Effector memory CD8-positive, alpha-beta T cell (primary cell): ENCODE measurements around the gene UNK.

ENCODE experiments used
- ATAC-seq: fragments of 150-1000 bp; cut with Tn5 transposase; replicated peaks from 2 replicates; pipeline ENCODE4 v1.10.0; 2021; ENCODE audit warnings: mild to moderate bottlenecking, moderate library complexity
- DNase-seq, 3 experiments: peaks; one replicate each; pipeline ENCODE4 v3.0.0; 2021
- H3K27ac Mint-ChIP-seq, 2 donors: one replicate each; pipeline ENCODE4 v1.8.0; 2022; ENCODE audit warnings: mild to moderate bottlenecking in 2 of 2, mixed read lengths in 2 of 2, moderate library complexity in 2 of 2
- H3K27me3 Mint-ChIP-seq, 2 donors: one replicate each; pipeline ENCODE4 v1.8.0; 2022; ENCODE audit warnings: mixed read lengths in 2 of 2
- H3K36me3 Mint-ChIP-seq: one replicate; pipeline ENCODE4 v1.8.0; 2022; ENCODE audit warnings: mild to moderate bottlenecking, moderate library complexity, mixed read lengths; ENCODE audit not compliant: insufficient read depth
- H3K4me1 Mint-ChIP-seq, 2 donors: one replicate each; pipeline ENCODE4 v1.8.0; 2022; ENCODE audit warnings: low read depth in 2 of 2, mixed read lengths in 2 of 2
- H3K4me3 Mint-ChIP-seq, 2 donors: one replicate each; pipeline ENCODE4 v1.8.0; 2022; ENCODE audit warnings: mild to moderate bottlenecking in 2 of 2, mixed read lengths in 2 of 2, moderate library complexity in 2 of 2
- H3K9me3 Mint-ChIP-seq, 2 donors: one replicate each; pipeline ENCODE4 v1.8.0; 2022; ENCODE audit warnings: mixed read lengths in 2 of 2

Gene UNK

DNA sequence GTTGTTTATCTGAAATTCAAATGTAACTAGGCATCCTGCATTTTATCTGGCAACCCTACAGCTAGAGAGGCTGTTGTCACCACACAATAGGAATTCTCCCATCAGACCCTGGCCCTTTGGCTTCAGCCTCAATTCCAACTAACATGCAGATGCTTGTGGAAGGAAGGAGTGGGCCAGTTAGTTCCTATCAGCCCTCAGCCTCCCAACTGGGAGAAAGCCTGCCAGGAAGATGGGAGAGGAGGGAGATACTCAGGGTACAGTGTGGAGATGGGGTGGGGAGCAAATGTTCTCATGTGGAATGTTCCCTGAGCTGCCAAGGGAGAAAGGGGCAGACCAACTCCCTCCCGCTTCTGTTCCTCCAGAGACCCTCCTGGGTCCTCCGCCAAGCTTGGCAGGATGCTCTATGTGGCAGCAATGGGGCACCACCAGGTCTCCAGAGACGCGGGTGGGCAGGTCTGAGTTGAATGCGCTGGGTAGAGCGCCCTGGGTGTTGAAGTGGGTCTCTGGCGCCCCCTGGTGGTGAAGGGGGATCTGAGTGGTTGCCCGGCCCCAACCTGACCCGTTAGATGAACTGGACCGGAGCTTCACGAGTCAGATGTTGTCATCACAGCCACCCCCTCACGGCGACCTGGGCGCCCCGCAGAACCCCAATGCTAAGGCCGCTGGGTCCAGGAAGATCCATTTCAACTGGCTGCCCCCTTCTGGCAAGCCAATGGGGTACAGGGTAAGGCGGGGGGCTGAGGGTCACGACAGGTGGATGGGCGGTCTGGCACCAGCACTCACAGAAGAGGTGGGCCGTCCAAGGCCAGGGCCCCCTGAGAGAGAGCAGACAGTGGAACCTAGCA, 34.8 kb upstream of the UNK start:
- peaks cover 7% of the 10 kb centered on the region for H3K36me3 Mint-ChIP-seq
- ATAC-seq, result peak; percentile 74
- H3K4me1 Mint-ChIP-seq, result peaks cover 18 to 19% of the 10 kb centered on the region in 2 donors
- peak overlapping the region in 1 of 2 donors; percentile 26 for H3K4me3 Mint-ChIP-seq
- no peaks in the 10 kb centered on the region for H3K27me3 Mint-ChIP-seq
- H3K9me3 Mint-ChIP-seq, result no peaks in the 10 kb centered on the region
- DNase-seq, result peak; percentile 86 to 88 (median 86)
- H3K27ac Mint-ChIP-seq, result no peak overlapping the region

GRCh38 chr17:75750661-75751423, 33.8 kb upstream of the UNK start:
- ATAC-seq (no peak), DNase-seq (no peak)
- Mint-ChIP-seq H3K27ac (no peak overlapping the region), H3K36me3 (peaks cover 7% of the 10 kb centered on the region), H3K4me3 (no peak overlapping the region), H3K27me3 (no peaks in the 10 kb centered on the region), H3K4me1 (peaks cover 21 to 22% of the 10 kb centered on the region in 2 donors), H3K9me3 (no peaks in the 10 kb centered on the region)

- H3K4me1 Mint-ChIP-seq, result peaks cover 21 to 22% of the 10 kb centered on the region in 2 donors
- DNase-seq, result no peak
- no peak overlapping the region for H3K27ac Mint-ChIP-seq
- H3K9me3 Mint-ChIP-seq, result no peaks in the 10 kb centered on the region
- no peak for ATAC-seq
- no peak overlapping the region for H3K4me3 Mint-ChIP-seq
- no peaks in the 10 kb centered on the region for H3K27me3 Mint-ChIP-seq
- peaks cover 7% of the 10 kb centered on the region for H3K36me3 Mint-ChIP-seq
Observed at GRCh38 chr17:75751676-75752404, 32.8 kb upstream of the UNK start.

DNA sequence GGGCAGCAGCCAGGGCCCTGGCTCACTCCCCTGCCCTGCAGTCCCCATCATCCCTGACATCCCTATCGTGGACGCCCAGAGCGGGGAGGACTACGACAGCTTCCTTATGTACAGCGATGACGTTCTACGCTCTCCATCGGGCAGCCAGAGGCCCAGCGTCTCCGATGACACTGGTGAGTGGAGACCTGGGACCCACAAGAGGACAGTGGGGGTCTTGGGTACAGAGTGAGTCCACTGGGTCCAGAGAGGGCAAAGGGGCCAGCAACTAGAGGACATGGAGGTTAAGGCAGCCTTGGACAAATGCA, 32.2 kb upstream of the UNK start:
- peaks cover 7% of the 10 kb centered on the region for H3K36me3 Mint-ChIP-seq

GRCh38 chr17:75752802-75753513, 31.6 kb upstream of the UNK start:
- Mint-ChIP-seq H3K36me3 (peaks cover 5% of the 10 kb centered on the region), H3K27me3 (no peaks in the 10 kb centered on the region), H3K9me3 (no peaks in the 10 kb centered on the region), H3K4me3 (peak overlapping the region; percentile 70 to 72), H3K27ac (peak overlapping the region in 1 of 2 donors; percentile 51), H3K4me1 (peaks cover 17% of the 10 kb centered on the region in 2 donors)
- DNase-seq (no peak), ATAC-seq (no peak)

More for the DNA sequence above, 32.2 kb upstream of the UNK start:
- no peaks in the 10 kb centered on the region for H3K9me3 Mint-ChIP-seq
- H3K4me1 Mint-ChIP-seq, result peaks cover 21 to 22% of the 10 kb centered on the region in 2 donors
- no peak overlapping the region for H3K27ac Mint-ChIP-seq
- peak overlapping the region in 1 of 2 donors; percentile 38 for H3K4me3 Mint-ChIP-seq
- no peak for DNase-seq
- ATAC-seq, result no peak
- no peaks in the 10 kb centered on the region for H3K27me3 Mint-ChIP-seq

GRCh38 chr17:75753514-75754377, 30.9 kb upstream of the UNK start:
- peak; percentile 87 for ATAC-seq
- peak overlapping the region; percentile 70 to 72 for H3K4me3 Mint-ChIP-seq
- H3K27me3 Mint-ChIP-seq, result no peaks in the 10 kb centered on the region
- H3K27ac Mint-ChIP-seq, result no peak overlapping the region
- peaks cover 16 to 17% of the 10 kb centered on the region in 2 donors for H3K4me1 Mint-ChIP-seq
- peaks cover 3% of the 10 kb centered on the region for H3K36me3 Mint-ChIP-seq
- no peaks in the 10 kb centered on the region for H3K9me3 Mint-ChIP-seq
- DNase-seq, result peak; percentile 56 to 70 (median 69)

- Mint-ChIP-seq H3K36me3 (peaks cover 6% of the 10 kb centered on the region), H3K27ac (peak overlapping the region; percentile 45 to 88), H3K4me1 (peaks cover 16% of the 10 kb centered on the region in 2 donors), H3K9me3 (no peaks in the 10 kb centered on the region), H3K27me3 (no peaks in the 10 kb centered on the region), H3K4me3 (peak overlapping the region; percentile 66 to 72)
- ATAC-seq, result no peak
- no peak for DNase-seq
Observed at GRCh38 chr17:75754378-75755204, 30.0 kb upstream of the UNK start.

DNA sequence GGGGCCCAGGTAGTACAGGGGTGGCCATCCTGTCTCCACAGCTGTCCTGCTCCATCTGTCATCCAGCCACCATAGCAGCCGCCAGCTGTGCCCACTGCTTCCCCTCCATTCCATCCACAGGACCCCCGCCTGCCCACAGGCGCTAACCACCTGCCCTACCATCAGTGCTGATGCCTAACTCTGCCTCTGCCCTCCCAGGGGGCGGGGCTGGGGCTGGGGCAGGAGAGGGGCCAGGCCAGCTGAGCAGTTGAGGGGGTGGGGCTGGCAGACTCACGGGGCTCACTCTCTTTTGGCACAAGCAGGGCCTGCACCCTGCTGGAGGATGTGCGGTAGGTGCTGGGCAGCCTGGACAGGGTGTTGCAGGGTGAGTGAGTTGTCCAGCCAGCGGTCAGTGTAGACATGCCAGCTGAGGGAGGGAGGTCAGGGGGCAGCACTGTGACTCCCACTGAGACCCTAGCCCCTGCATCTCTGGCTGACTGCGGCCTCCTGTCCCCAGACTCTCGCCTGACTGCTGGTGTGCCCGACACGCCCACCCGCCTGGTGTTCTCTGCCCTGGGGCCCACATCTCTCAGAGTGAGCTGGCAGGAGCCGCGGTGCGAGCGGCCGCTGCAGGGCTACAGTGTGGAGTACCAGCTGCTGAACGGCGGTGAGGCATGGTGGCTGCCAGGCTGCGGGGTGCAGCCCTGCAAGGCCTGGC, 29.3 kb upstream of the UNK start:
- no peaks in the 10 kb centered on the region for H3K27me3 Mint-ChIP-seq
- ATAC-seq (no peak), DNase-seq (no peak)
- peak overlapping the region; percentile 45 to 88 for H3K27ac Mint-ChIP-seq
- peaks cover 10 to 11% of the 10 kb centered on the region in 2 donors for H3K4me1 Mint-ChIP-seq
- H3K4me3 Mint-ChIP-seq, result peak overlapping the region; percentile 66 to 72
- peaks cover 6% of the 10 kb centered on the region for H3K36me3 Mint-ChIP-seq
- no peaks in the 10 kb centered on the region for H3K9me3 Mint-ChIP-seq

GRCh38 chr17:75755990-75756389, 28.6 kb upstream of the UNK start:
- peaks cover 3% of the 10 kb centered on the region for H3K36me3 Mint-ChIP-seq
- no peak overlapping the region for H3K4me3 Mint-ChIP-seq
- DNase-seq (no peak), ATAC-seq (no peak)
- H3K27me3 Mint-ChIP-seq, result no peaks in the 10 kb centered on the region
- H3K4me1 Mint-ChIP-seq, result peaks cover 10 to 11% of the 10 kb centered on the region in 2 donors
- no peaks in the 10 kb centered on the region for H3K9me3 Mint-ChIP-seq
- no peak overlapping the region for H3K27ac Mint-ChIP-seq

- ATAC-seq (no peak), DNase-seq (no peak)
- no peaks in the 10 kb centered on the region for H3K27me3 Mint-ChIP-seq
- H3K9me3 Mint-ChIP-seq, result no peaks in the 10 kb centered on the region
- H3K36me3 Mint-ChIP-seq, result peaks cover 3% of the 10 kb centered on the region
- H3K4me3 Mint-ChIP-seq, result no peak overlapping the region
- H3K4me1 Mint-ChIP-seq, result peaks cover 10 to 11% of the 10 kb centered on the region in 2 donors
- no peak overlapping the region for H3K27ac Mint-ChIP-seq
Observed at GRCh38 chr17:75756451-75757085, 28.0 kb upstream of the UNK start.

- Mint-ChIP-seq H3K27ac (no peak overlapping the region), H3K36me3 (peaks cover 3% of the 10 kb centered on the region), H3K27me3 (no peaks in the 10 kb centered on the region), H3K4me3 (no peak overlapping the region), H3K4me1 (peaks cover 10 to 11% of the 10 kb centered on the region in 2 donors), H3K9me3 (no peaks in the 10 kb centered on the region)
- ATAC-seq (no peak), DNase-seq (no peak)
Observed at GRCh38 chr17:75757086-75757681, 27.4 kb upstream of the UNK start.
